ENCODE results near the gene CDH13. TPM values are rescaled to one million over a fixed set of nuclear protein-coding genes. Genes with fewer than 3 reads are reported as not detected.

CDH13 gene
- total and polyA plus RNA-seq, 2 donors (not counting 3 experiments of a cell fraction or from before 2014, with no cell fraction given): 96.6 to 124 TPM

DNA sequence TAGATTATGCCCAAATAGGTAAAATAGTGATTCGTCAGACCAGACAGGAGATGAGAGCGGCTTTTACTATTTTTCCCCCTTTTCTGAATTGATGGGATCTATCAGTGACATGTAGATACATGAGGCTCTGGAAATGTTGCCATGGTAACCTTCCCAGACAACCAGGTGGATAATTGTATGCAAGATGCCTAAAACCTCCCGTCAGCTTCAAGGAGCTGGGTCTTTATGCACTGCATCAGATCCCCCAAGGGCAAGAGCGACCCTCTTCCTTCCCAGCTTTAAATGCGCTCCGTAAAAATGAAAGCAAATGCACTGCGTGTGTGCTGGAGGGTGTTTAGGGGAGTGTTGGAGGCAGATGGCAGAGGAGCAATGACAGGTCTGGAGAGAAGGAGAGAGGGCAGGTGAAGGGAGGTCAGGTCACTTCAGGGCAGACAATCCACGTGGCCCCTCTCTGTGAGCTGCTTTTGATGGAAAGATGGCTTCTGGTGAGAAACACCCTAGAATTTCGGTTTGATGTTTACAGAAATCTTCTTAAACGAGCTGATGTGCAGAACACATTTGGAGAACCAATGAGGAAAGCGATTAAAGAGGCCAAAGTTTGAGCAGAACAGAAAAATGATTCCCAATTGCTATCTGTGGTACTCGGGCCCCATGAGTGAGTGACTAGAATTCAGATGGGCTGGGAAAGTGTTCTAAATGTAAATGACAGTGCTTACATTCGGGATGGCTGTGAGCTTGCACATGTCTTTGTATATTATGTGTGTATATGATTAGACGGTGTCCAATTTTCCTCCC is 719.3 kb downstream of the CDH13 start:
- H3K36me3 ChIP-seq (ENCODE audit: control insufficient read depth in 2 of 2, extremely low read depth in 1 of 2, insufficient read depth in 2 of 2, low read length in 2 of 2): no peaks in the 10 kb centered on the region

More for the DNA sequence above, 719.3 kb downstream of the CDH13 start:
- ChIA-PET POLR2A (no interaction called here), CTCF (interaction anchor here (2.0 kb wide), 1 partner anchor 10 kb away, joined by 6 read pairs; no protein-coding TSS in a partner anchor)
- dilution Hi-C loops (cut with MboI; ENCODE audit: extremely low pct_ligation_motif_present, low sequenced_read_pairs) (no loop called here), intact Hi-C loops (cut with micrococcal nuclease) (loop anchor here (2.0 to 10.0 kb wide), 6 partner anchors 131 to 1441 kb away; no protein-coding TSS in a partner anchor)
- DNase-seq (ENCODE audit: low read depth, low spot score) (no peak), FAIRE-seq (no peak)
- no TSS peak for BruUV-seq (replicated peaks)
- H3K4me1 ChIP-seq (ENCODE audit: control insufficient read depth, extremely low read depth, insufficient read depth, low read length): peaks cover 19% of the 10 kb centered on the region
- TF ChIP-seq, protein P1, sequence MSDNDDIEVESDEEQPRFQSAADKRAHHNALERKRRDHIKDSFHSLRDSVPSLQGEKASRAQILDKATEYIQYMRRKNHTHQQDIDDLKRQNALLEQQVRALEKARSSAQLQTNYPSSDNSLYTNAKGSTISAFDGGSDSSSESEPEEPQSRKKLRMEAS (IDR thresholded peaks at IDR 0.05; ENCODE audit: insufficient read depth, insufficient read length): no peak
- TF ChIP-seq GATA2 (IDR thresholded peaks at IDR 0.05; ENCODE audit: insufficient read depth, insufficient read length, low read depth, low read length) (no peak), POLR2A (IDR thresholded peaks at IDR 0.05; ENCODE audit: low read depth, low read length) (no peak), EZH2 (IDR thresholded peaks at IDR 0.05; ENCODE audit: borderline replicate concordance, low read depth, low read length, severe bottlenecking) (no peak), JUN (IDR thresholded peaks at IDR 0.05; ENCODE audit: borderline replicate concordance, insufficient read depth, insufficient read length, low read depth) (no peak), POLR2AphosphoS5 (IDR thresholded peaks at IDR 0.05; ENCODE audit: insufficient read depth, low read depth, low read length) (no peak), FOS (IDR thresholded peaks at IDR 0.05; ENCODE audit: borderline replicate concordance, insufficient read depth, low read length) (no peak), MYC (IDR thresholded peaks at IDR 0.05; ENCODE audit: low read depth, low read length) (no peak)
- TF ChIP-seq, protein P2, sequence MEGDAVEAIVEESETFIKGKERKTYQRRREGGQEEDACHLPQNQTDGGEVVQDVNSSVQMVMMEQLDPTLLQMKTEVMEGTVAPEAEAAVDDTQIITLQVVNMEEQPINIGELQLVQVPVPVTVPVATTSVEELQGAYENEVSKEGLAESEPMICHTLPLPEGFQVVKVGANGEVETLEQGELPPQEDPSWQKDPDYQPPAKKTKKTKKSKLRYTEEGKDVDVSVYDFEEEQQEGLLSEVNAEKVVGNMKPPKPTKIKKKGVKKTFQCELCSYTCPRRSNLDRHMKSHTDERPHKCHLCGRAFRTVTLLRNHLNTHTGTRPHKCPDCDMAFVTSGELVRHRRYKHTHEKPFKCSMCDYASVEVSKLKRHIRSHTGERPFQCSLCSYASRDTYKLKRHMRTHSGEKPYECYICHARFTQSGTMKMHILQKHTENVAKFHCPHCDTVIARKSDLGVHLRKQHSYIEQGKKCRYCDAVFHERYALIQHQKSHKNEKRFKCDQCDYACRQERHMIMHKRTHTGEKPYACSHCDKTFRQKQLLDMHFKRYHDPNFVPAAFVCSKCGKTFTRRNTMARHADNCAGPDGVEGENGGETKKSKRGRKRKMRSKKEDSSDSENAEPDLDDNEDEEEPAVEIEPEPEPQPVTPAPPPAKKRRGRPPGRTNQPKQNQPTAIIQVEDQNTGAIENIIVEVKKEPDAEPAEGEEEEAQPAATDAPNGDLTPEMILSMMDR (IDR thresholded peaks at IDR 0.05; ENCODE audit: extremely low read depth in 1 of 2, insufficient read depth in 1 of 2, low read depth in 1 of 2, low read length in 2 of 2): no peak
- H2AFZ ChIP-seq (ENCODE audit: low read depth, low read length): no peak overlapping the region
- H3K27me3 ChIP-seq (ENCODE audit: control insufficient read depth in 2 of 2, insufficient read depth in 2 of 2, low read length in 2 of 2): no peaks in the 10 kb centered on the region
- no peaks in the 10 kb centered on the region for H3K9me3 ChIP-seq (replicated peaks; ENCODE audit: control insufficient read depth, insufficient read depth, low read length)
- no peaks in the 10 kb centered on the region for H4K20me1 ChIP-seq (replicated peaks; ENCODE audit: control insufficient read depth, extremely low read depth, insufficient read depth, low read length)
- no peaks in the 10 kb centered on the region for H3K79me2 ChIP-seq (ENCODE audit: control insufficient read depth, insufficient read depth, low read length)
- no peak overlapping the region for H3K4me3 ChIP-seq (replicated peaks in 1 of 3; ENCODE audit: insufficient read depth in 1 of 3, low read depth in 1 of 3, low read length in 3 of 3)
- no peak overlapping the region for H3K27ac ChIP-seq (ENCODE audit: insufficient read depth, low read depth, low read length)
- no peak overlapping the region for H3K4me2 ChIP-seq (ENCODE audit: insufficient read depth, low read length)
- H3K9me1 ChIP-seq (replicated peaks; ENCODE audit: control insufficient read depth, extremely low read depth, insufficient read depth, low read length): no peaks in the 10 kb centered on the region
- H3K9ac ChIP-seq (replicated peaks; ENCODE audit: extremely low read depth, insufficient read depth, low read length): no peak overlapping the region

All from endothelial cell of umbilical vein (primary cell).